HepG2 (cell line): ENCODE results near the gene ERC1. TPM values are rescaled to one million over a fixed set of nuclear protein-coding genes. Genes with fewer than 3 reads are reported as not detected.

Experiments
- ATAC-seq: fragments of 200-7000 bp; cut with Tn5 transposase; 3 replicates; pipeline ENCODE4 v1.9.1; 2020; ENCODE audit warnings: mild to moderate bottlenecking, moderate library complexity
- BruUV-seq: library from RNA; stranded (reverse); fragments of 400-500 nt; replicated peaks from 2 replicates; lab custom pipeline; 2021; lab: Mats Ljungman, UMichigan
- CTCF ChIA-PET: fragments of 300-600 bp; formaldehyde crosslinking; extraction: SDS; loops from one replicate; lab custom pipeline; 2021; ENCODE audit warnings: low total read pairs, inconsistent platforms, low intra/inter-chr PET ratio; lab: Yijun Ruan, JAX
- POLR2A ChIA-PET: fragments of 350-600 bp; sonication (Branson Sonifier 250); formaldehyde crosslinking; loops from one replicate; lab custom pipeline; 2020; ENCODE audit warnings: antibody characterized with exemption, inconsistent platforms; lab: Yijun Ruan, JAX
- DNase-seq: peaks from one replicate; pipeline ENCODE4 v3.0.0-alpha.2; 2015; ENCODE audit warnings: low spot score
- FAIRE-seq: peaks from 3 replicates; lab custom pipeline; 2011; peaks lifted over from hg19 to GRCh38; lab: Jason Lieb, UNC
- H2AFZ ChIP-seq: one replicate; pipeline ENCODE4 v1.6.1; 2011; ENCODE audit warnings: low read length, inconsistent platforms
- H3K27ac ChIP-seq: fragments of 300-600 bp; 3 replicates; pipeline ENCODE4 v1.8.0; 2011; ENCODE audit warnings: mixed run types, mild to moderate bottlenecking, mixed read lengths, low read length, inconsistent platforms; ENCODE audit not compliant: insufficient read depth; ENCODE audit errors: extremely low read length
- H3K27me3 ChIP-seq, 2 experiments: fragments of 200-600 bp in 1 of 2; 2 replicates in 1 of 2; 3 replicates in 1 of 2; pipeline versions ENCODE4 v1.6.0 to v1.8.0; 2011; ENCODE audit warnings: low read length in 2 of 2, mild to moderate bottlenecking in 2 of 2, moderate library complexity in 2 of 2, inconsistent platforms in 1 of 2; ENCODE audit not compliant: insufficient read depth in 2 of 2, control insufficient read depth in 1 of 2
- H3K36me3 ChIP-seq, 2 experiments: fragments of 200-600 bp in 1 of 2; replicated peaks in 1 of 2; 2 replicates in 1 of 2; 3 replicates in 1 of 2; pipeline versions ENCODE4 v1.5.1 to v1.8.0; 2011; ENCODE audit warnings: low read length in 2 of 2, inconsistent platforms in 1 of 2; ENCODE audit not compliant: insufficient read depth in 2 of 2, control insufficient read depth in 1 of 2
- H3K4me1 ChIP-seq: 2 replicates; pipeline ENCODE4 v1.5.1; 2012; ENCODE audit warnings: low read length, inconsistent platforms; ENCODE audit not compliant: insufficient read depth
- H3K4me2 ChIP-seq: 2 replicates; pipeline ENCODE4 v1.6.0; 2011; ENCODE audit warnings: low read depth, low read length, inconsistent platforms
- H3K4me3 ChIP-seq, 3 experiments: fragments of 200-600 bp in 1 of 3; sonication (generic), shearing (Covaris generic) in 1 of 3; replicated peaks in 1 of 3; 2 replicates each; pipeline ENCODE4 v1.5.1; 2011 to 2016; ENCODE audit warnings: low read length in 3 of 3, inconsistent platforms in 2 of 3, low read depth in 2 of 3, mild to moderate bottlenecking in 2 of 3, control low read depth in 1 of 3, mixed read lengths in 1 of 3; ENCODE audit not compliant: insufficient read depth in 1 of 3
- H3K79me2 ChIP-seq: one replicate; pipeline ENCODE4 v1.6.1; 2011; ENCODE audit warnings: low read length, inconsistent platforms; ENCODE audit not compliant: insufficient read depth
- H3K9ac ChIP-seq: 2 replicates; pipeline ENCODE4 v1.6.0; 2011; ENCODE audit warnings: mild to moderate bottlenecking, low read depth, low read length, inconsistent platforms; ENCODE audit not compliant: insufficient read depth
- H3K9me3 ChIP-seq: 2 replicates; pipeline ENCODE4 v1.5.1; 2012; ENCODE audit warnings: mild to moderate bottlenecking, low read length
- H4K20me1 ChIP-seq: 2 replicates; pipeline ENCODE4 v1.6.0; 2011; ENCODE audit warnings: inconsistent platforms, mild to moderate bottlenecking, low read length, moderate library complexity; ENCODE audit not compliant: insufficient read depth
- CREB3 ChIP-seq: sonication (generic); formaldehyde crosslinking; IDR thresholded peaks from 2 replicates; pipeline ENCODE4 v1.5.0; 2020; ENCODE audit warnings: missing genetic modification reagents
- EHMT2 ChIP-seq: fragments of 200-600 bp; sonication (generic); IDR thresholded peaks from 2 replicates; pipeline ENCODE4 v1.7.0; 2017; ENCODE audit warnings: antibody characterized with exemption, low read depth, low read length, borderline replicate concordance
- FIP1L1 ChIP-seq: fragments of 200-400 bp; formaldehyde crosslinking; IDR thresholded peaks from 2 replicates; pipeline ENCODE4 v1.6.1; 2018; ENCODE audit warnings: low read depth, mild to moderate bottlenecking, low read length, moderate library complexity, borderline replicate concordance; ENCODE audit not compliant: insufficient read depth
- HOXA5 ChIP-seq: sonication (generic); formaldehyde crosslinking; IDR thresholded peaks from 2 replicates; pipeline ENCODE4 v1.4.0; 2020; ENCODE audit warnings: missing genetic modification reagents
- NCOA2 ChIP-seq: sonication (generic); formaldehyde crosslinking; IDR thresholded peaks from 2 replicates; pipeline ENCODE4 v1.8.0; 2022; ENCODE audit warnings: inconsistent platforms
- NR2F6 ChIP-seq, 2 experiments: IDR thresholded peaks; 2 replicates each; pipeline ENCODE4 v1.6.1; 2016; ENCODE audit warnings: antibody characterized with exemption in 1 of 2, mild to moderate bottlenecking in 1 of 2
- RARA ChIP-seq: IDR thresholded peaks from 2 replicates; pipeline ENCODE4 v1.6.1; 2016; ENCODE audit warnings: missing genetic modification reagents, missing compliant biosample characterization
- REPIN1 ChIP-seq: sonication (generic); formaldehyde crosslinking; IDR thresholded peaks from 2 replicates; pipeline ENCODE4 v1.8.0; 2022; ENCODE audit warnings: missing genetic modification reagents, low read depth, mild to moderate bottlenecking, borderline replicate concordance
- ZMYM3 ChIP-seq: sonication (generic); formaldehyde crosslinking; IDR thresholded peaks from 2 replicates; pipeline ENCODE4 v1.5.1; 2020; ENCODE audit warnings: mild to moderate bottlenecking, missing genetic modification reagents
- ZNF501 ChIP-seq: sonication (generic); formaldehyde crosslinking; IDR thresholded peaks from 2 replicates; pipeline ENCODE4 v1.5.1; 2020; ENCODE audit warnings: mild to moderate bottlenecking, moderate library complexity, missing genetic modification reagents
- ZNF710 ChIP-seq: sonication (generic); formaldehyde crosslinking; IDR thresholded peaks from 2 replicates; pipeline ENCODE4 v1.5.0; 2020; ENCODE audit warnings: mild to moderate bottlenecking, missing genetic modification reagents, borderline replicate concordance
- WGBS: methylation state at CpG from one replicate; pipeline ENCODE4 v1.1.6; 2017; ENCODE audit warnings: low lambda C conversion rate; 5-methylcytosine and 5-hydroxymethylcytosine counted together
- in situ Hi-C: cut with HindIII; loops from 2 replicates; pipeline ENCODE4 v1.10.0; 2017; ENCODE audit warnings: low pct_unique_long_range_greater_than_20kb; ENCODE audit not compliant: extremely low pct_ligation_motif_present
- intact Hi-C: fragments of 100-400 bp; cut with micrococcal nuclease; formaldehyde crosslinking; loops from one replicate; pipeline ENCODE4 v1.10.0; 2022; ENCODE audit not compliant: unreplicated experiment
- polyA plus RNA-seq, 8 experiments: library from polyadenylated mRNA; depleted of rRNA in 3 of 8; stranded (reverse) in 7 of 8; unstranded in 1 of 8; fragments of >200 nt; fragmentation: Illumina TruSeq in 4 of 8; extraction: Trizol in 4 of 8; gene quantifications; 2 replicates each; pipeline versions ENCODE4 v1.2.1 to v1.2.3, GENCODE V29; 2011 to 2016; ENCODE audit warnings: low read depth in 4 of 8, missing spikeins in 1 of 8, mixed read lengths in 1 of 8; ENCODE audit not compliant: insufficient read depth in 1 of 8
- total RNA-seq, 5 experiments: library from RNA; depleted of rRNA; stranded (reverse); fragments of >200 nt; fragmentation: Illumina TruSeq; extraction: Trizol; gene quantifications; 2 replicates each; pipeline ENCODE4 v1.2.3, GENCODE V29; 2016; ENCODE audit warnings: low read depth in 1 of 5
- TF ChIP-seq, protein P1 (sequence below): sonication (generic); formaldehyde crosslinking; IDR thresholded peaks from 2 replicates; pipeline ENCODE4 v1.5.1; 2020; ENCODE audit warnings: missing genetic modification reagents, mild to moderate bottlenecking, borderline replicate concordance
- TF ChIP-seq, protein P2 (sequence below): conservative IDR thresholded peaks from 2 replicates; pipeline ENCODE4 v1.6.1; 2018; ENCODE audit warnings: missing genetic modification reagents

Gene ERC1
- total and polyA plus RNA-seq, 2 of the 13 experiments (the other 11 are each of a cell fraction or from before 2014, with no cell fraction given): 6.1 to 12.4 TPM

DNA sequence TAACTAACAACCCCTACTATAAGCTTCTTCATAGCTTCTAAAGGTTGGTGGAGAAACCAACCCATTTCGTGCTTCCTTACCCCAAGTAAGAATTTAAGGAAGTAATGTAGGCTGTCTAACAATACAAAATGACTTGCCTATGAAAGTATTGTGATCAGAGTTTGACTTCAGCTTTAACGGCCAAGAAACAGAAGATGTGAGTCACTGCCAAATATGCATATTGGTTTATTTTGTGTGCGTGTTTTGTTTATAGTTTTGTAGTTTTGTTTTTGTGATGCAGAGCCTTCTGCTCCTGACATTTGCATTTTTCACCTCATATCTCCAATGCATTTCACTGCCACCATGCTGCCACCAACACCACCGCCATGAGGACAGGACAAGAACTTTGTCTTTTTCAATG is 457.3 kb downstream of the ERC1 start:
- no peaks in the 10 kb centered on the region for H3K27me3 ChIP-seq
- no peak for FAIRE-seq
- no TSS peak for BruUV-seq
- peaks cover 3 to 10% of the 10 kb centered on the region in 2 experiments; a peak in 2 of 5 replicates for H3K36me3 ChIP-seq
- no peak overlapping the region for H3K27ac ChIP-seq
- in situ Hi-C loops (no loop called here), intact Hi-C loops (no loop called here)
- H2AFZ ChIP-seq: no peak overlapping the region
- no peak overlapping the region for H3K9ac ChIP-seq
- H3K4me3 ChIP-seq: no peak overlapping the region
- POLR2A ChIA-PET: no interaction called here
- TF ChIP-seq HOXA5 (CRISPR knock-in tag) (no peak), NCOA2 (CRISPR knock-in tag) (no peak), FIP1L1 (no peak), ZNF710 (no peak), REPIN1 (no peak), EHMT2 (no peak), ZMYM3 (CRISPR knock-in tag) (no peak), NR2F6 (IDR thresholded peaks at IDR 0.05) (no peak), NR2F6 (CRISPR knock-in tag; IDR thresholded peaks at IDR 0.05) (no peak), CREB3 (CRISPR knock-in tag) (no peak), ZNF501 (no peak), RARA (CRISPR knock-in tag) (no peak)
- TF ChIP-seq, protein P1, sequence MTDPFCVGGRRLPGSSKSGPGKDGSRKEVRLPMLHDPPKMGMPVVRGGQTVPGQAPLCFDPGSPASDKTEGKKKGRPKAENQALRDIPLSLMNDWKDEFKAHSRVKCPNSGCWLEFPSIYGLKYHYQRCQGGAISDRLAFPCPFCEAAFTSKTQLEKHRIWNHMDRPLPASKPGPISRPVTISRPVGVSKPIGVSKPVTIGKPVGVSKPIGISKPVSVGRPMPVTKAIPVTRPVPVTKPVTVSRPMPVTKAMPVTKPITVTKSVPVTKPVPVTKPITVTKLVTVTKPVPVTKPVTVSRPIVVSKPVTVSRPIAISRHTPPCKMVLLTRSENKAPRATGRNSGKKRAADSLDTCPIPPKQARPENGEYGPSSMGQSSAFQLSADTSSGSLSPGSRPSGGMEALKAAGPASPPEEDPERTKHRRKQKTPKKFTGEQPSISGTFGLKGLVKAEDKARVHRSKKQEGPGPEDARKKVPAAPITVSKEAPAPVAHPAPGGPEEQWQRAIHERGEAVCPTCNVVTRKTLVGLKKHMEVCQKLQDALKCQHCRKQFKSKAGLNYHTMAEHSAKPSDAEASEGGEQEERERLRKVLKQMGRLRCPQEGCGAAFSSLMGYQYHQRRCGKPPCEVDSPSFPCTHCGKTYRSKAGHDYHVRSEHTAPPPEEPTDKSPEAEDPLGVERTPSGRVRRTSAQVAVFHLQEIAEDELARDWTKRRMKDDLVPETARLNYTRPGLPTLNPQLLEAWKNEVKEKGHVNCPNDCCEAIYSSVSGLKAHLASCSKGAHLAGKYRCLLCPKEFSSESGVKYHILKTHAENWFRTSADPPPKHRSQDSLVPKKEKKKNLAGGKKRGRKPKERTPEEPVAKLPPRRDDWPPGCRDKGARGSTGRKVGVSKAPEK (CRISPR knock-in tag): no peak
- TF ChIP-seq, protein P2, sequence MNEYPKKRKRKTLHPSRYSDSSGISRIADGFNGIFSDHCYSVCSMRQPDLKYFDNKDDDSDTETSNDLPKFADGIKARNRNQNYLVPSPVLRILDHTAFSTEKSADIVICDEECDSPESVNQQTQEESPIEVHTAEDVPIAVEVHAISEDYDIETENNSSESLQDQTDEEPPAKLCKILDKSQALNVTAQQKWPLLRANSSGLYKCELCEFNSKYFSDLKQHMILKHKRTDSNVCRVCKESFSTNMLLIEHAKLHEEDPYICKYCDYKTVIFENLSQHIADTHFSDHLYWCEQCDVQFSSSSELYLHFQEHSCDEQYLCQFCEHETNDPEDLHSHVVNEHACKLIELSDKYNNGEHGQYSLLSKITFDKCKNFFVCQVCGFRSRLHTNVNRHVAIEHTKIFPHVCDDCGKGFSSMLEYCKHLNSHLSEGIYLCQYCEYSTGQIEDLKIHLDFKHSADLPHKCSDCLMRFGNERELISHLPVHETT: no peak
- no peaks in the 10 kb centered on the region for H3K79me2 ChIP-seq
- no peak overlapping the region for H3K4me2 ChIP-seq
- CTCF ChIA-PET: no interaction called here
- H4K20me1 ChIP-seq: no peaks in the 10 kb centered on the region
- H3K4me1 ChIP-seq: no peaks in the 10 kb centered on the region
- WGBS: 94% methylated on average over 4 of the region's 4 CpGs
- no peaks in the 10 kb centered on the region for H3K9me3 ChIP-seq
- no peak for DNase-seq
- no peak for ATAC-seq
